HepG2 (cell line): Measurements from ENCODE around the gene TMEM240. TPM values are rescaled to one million over a fixed set of nuclear protein-coding genes. Genes with fewer than 3 reads are reported as not detected.

ENCODE experiments used
- AKAP8 ChIP-seq: sonication (generic); formaldehyde crosslinking; IDR thresholded peaks from 2 replicates; pipeline ENCODE4 v1.5.1; 2020; ENCODE audit warnings: mild to moderate bottlenecking, missing genetic modification reagents
- ATRX ChIP-seq: sonication (generic); formaldehyde crosslinking; IDR thresholded peaks from 2 replicates; pipeline ENCODE4 v1.4.0; 2020; ENCODE audit warnings: missing genetic modification reagents, borderline replicate concordance
- ETV5 ChIP-seq: IDR thresholded peaks from 2 replicates; pipeline ENCODE4 v1.6.1; 2018; ENCODE audit warnings: missing biosample characterization, missing genetic modification reagents, inconsistent platforms, borderline replicate concordance
- FOSL2 ChIP-seq: sonication (generic); formaldehyde crosslinking; IDR thresholded peaks from 2 replicates; pipeline ENCODE4 v1.4.0; 2020; ENCODE audit warnings: missing genetic modification reagents
- FOXA1 ChIP-seq, 2 experiments: fragments of 450-650 bp in 1 of 2; sonication (generic) in 1 of 2; formaldehyde crosslinking in 1 of 2; IDR thresholded peaks; 2 replicates each; pipeline versions ENCODE4 v1.4.0 to v1.6.1; 2016 to 2020; ENCODE audit warnings: missing genetic modification reagents in 1 of 2
- FOXK1 ChIP-seq: sonication (generic); formaldehyde crosslinking; IDR thresholded peaks from 2 replicates; pipeline ENCODE4 v1.4.0; 2020; ENCODE audit warnings: low read depth, missing genetic modification reagents, borderline replicate concordance
- GLMP ChIP-seq: sonication (generic); formaldehyde crosslinking; IDR thresholded peaks from 2 replicates; pipeline ENCODE4 v1.9.0; 2021; ENCODE audit warnings: missing genetic modification reagents, mild to moderate bottlenecking, borderline replicate concordance
- HNRNPH1 ChIP-seq: fragments of 200-400 bp; formaldehyde crosslinking; optimal IDR thresholded peaks from 2 replicates; pipeline ENCODE3; 2017; ENCODE audit warnings: mild to moderate bottlenecking, low read depth, low read length
- KLF6 ChIP-seq: IDR thresholded peaks from 2 replicates; pipeline ENCODE4 v1.8.0; 2016; ENCODE audit warnings: missing biosample characterization, missing genetic modification reagents
- MATR3 ChIP-seq: sonication (generic); formaldehyde crosslinking; IDR thresholded peaks from 2 replicates; pipeline ENCODE4 v1.4.0; 2020; ENCODE audit warnings: missing genetic modification reagents
- MIER3 ChIP-seq: IDR thresholded peaks from 2 replicates; pipeline ENCODE4 v1.6.1; 2016; ENCODE audit warnings: missing compliant biosample characterization, borderline replicate concordance
- MLXIP ChIP-seq: sonication (generic); formaldehyde crosslinking; IDR thresholded peaks from 2 replicates; pipeline ENCODE4 v1.9.0; 2021; ENCODE audit warnings: missing genetic modification reagents, borderline replicate concordance
- NKX3-1 ChIP-seq: sonication (generic); formaldehyde crosslinking; IDR thresholded peaks from 2 replicates; pipeline ENCODE4 v1.5.0; 2020; ENCODE audit warnings: missing genetic modification reagents
- PCBP1 ChIP-seq: fragments of 200-400 bp; formaldehyde crosslinking; IDR thresholded peaks from 2 replicates; pipeline ENCODE4 v1.6.1; 2017; ENCODE audit warnings: mild to moderate bottlenecking, low read depth, low read length, borderline replicate concordance
- SMAD3 ChIP-seq: sonication (generic); formaldehyde crosslinking; IDR thresholded peaks from 2 replicates; pipeline ENCODE4 v1.4.0; 2020; ENCODE audit warnings: missing genetic modification reagents
- SMARCC2 ChIP-seq: fragments of 450-650 bp; IDR thresholded peaks from 2 replicates; pipeline ENCODE4 v1.6.1; 2017; ENCODE audit warnings: antibody characterized with exemption, mild to moderate bottlenecking
- SP140L ChIP-seq: sonication (generic); formaldehyde crosslinking; IDR thresholded peaks from 2 replicates; pipeline ENCODE4 v1.4.0; 2020; ENCODE audit warnings: missing genetic modification reagents, borderline replicate concordance
- ZC3H4 ChIP-seq: sonication (generic); formaldehyde crosslinking; IDR thresholded peaks from 2 replicates; pipeline ENCODE4 v1.4.0; 2020; ENCODE audit warnings: missing genetic modification reagents, borderline replicate concordance
- ZFP36L1 ChIP-seq: sonication (generic); formaldehyde crosslinking; IDR thresholded peaks from 2 replicates; pipeline ENCODE4 v1.8.0; 2022; ENCODE audit warnings: mild to moderate bottlenecking, missing genetic modification reagents, moderate library complexity
- ZFP41 ChIP-seq: sonication (generic); formaldehyde crosslinking; IDR thresholded peaks from 2 replicates; pipeline ENCODE4 v1.4.0; 2020; ENCODE audit warnings: mild to moderate bottlenecking, missing genetic modification reagents, borderline replicate concordance
- ZNF784 ChIP-seq: sonication (generic); formaldehyde crosslinking; IDR thresholded peaks from 2 replicates; pipeline ENCODE4 v1.5.1; 2020; ENCODE audit warnings: missing genetic modification reagents, mild to moderate bottlenecking, borderline replicate concordance
- ZNF841 ChIP-seq: sonication (generic); formaldehyde crosslinking; IDR thresholded peaks from 2 replicates; pipeline ENCODE4 v1.8.1; 2023; ENCODE audit warnings: missing genetic modification reagents, borderline replicate concordance
- polyA plus RNA-seq, 8 experiments: library from polyadenylated mRNA; depleted of rRNA in 3 of 8; stranded (reverse) in 7 of 8; unstranded in 1 of 8; fragments of >200 nt; fragmentation: Illumina TruSeq in 4 of 8; extraction: Trizol in 4 of 8; gene quantifications; 2 replicates each; pipeline versions ENCODE4 v1.2.1 to v1.2.3, GENCODE V29; 2011 to 2016; ENCODE audit warnings: low read depth in 4 of 8, missing spikeins in 1 of 8, mixed read lengths in 1 of 8; ENCODE audit not compliant: insufficient read depth in 1 of 8
- total RNA-seq, 5 experiments: library from RNA; depleted of rRNA; stranded (reverse); fragments of >200 nt; fragmentation: Illumina TruSeq; extraction: Trizol; gene quantifications; 2 replicates each; pipeline ENCODE4 v1.2.3, GENCODE V29; 2016; ENCODE audit warnings: low read depth in 1 of 5

TMEM240 gene
- total and polyA plus RNA-seq, 2 of the 13 experiments (the other 11 are each of a cell fraction or from before 2014, with no cell fraction given): 0.17 TPM; not detected in 1

GRCh38 chr1:1574721-1575537 lies 34.5 kb upstream of the TMEM240 start, which contains the start of gene SSU72 (continued):
- TF ChIP-seq MLXIP (CRISPR knock-in tag) (no peak), MATR3 (CRISPR knock-in tag) (no peak), HNRNPH1 (no peak), ZNF841 (CRISPR knock-in tag) (no peak), SP140L (CRISPR knock-in tag) (0 out of 2 replicates have a peak, but pooled peaks have one; percentile 29), AKAP8 (CRISPR knock-in tag) (no peak), KLF6 (peak; percentile 32; the same call in 1 of the 2 replicates), SMAD3 (CRISPR knock-in tag) (peak; percentile 51; the same call in 1 of the 2 replicates), ETV5 (CRISPR knock-in tag) (peak; percentile 25; the same call in 1 of the 2 replicates), ZC3H4 (CRISPR knock-in tag) (peak; percentile 67; the same call in 1 of the 2 replicates), ZFP41 (CRISPR knock-in tag) (0 out of 2 replicates have a peak, but pooled peaks have one; percentile 31), GLMP (CRISPR knock-in tag) (no peak), FOXK1 (CRISPR knock-in tag) (peak; percentile 97; the same call in 1 of the 2 replicates), NKX3-1 (CRISPR knock-in tag) (no peak), MIER3 (CRISPR knock-in tag) (peak; percentile 42; the same call in 1 of the 2 replicates), FOXA1 (IDR thresholded peaks at IDR 0.05) (no peak), FOXA1 (CRISPR knock-in tag; IDR thresholded peaks at IDR 0.05) (peak; percentile 58), FOSL2 (CRISPR knock-in tag) (peak; percentile 60), SMARCC2 (peak; percentile 60; the same call in 1 of the 2 replicates), ZNF784 (CRISPR knock-in tag) (peak; percentile 38; the same call in 1 of the 2 replicates), ZFP36L1 (CRISPR knock-in tag) (no peak), ATRX (CRISPR knock-in tag) (no peak), PCBP1 (0 out of 2 replicates have a peak, but pooled peaks have one; percentile 51)
